Stimulated activated CD8-positive, alpha-beta memory T cell treated with anti-CD3 and anti-CD28 coated beads, Interleukin-12 subunit alpha, Interleukin-12 subunit beta, amount 100 ng/mL, for 4 hours (primary cell): ENCODE results near the gene REPS1.
"Not testable (repeated sequence)": the region's sequence is repeated elsewhere in the genome, so short reads cannot be mapped to it uniquely, and the experiment has no call there.

ENCODE experiments used
- DNase-seq: peaks from one replicate; pipeline ENCODE4 v3.0.0-alpha.2; 2020; ENCODE audit warnings: low read depth

The REPS1 gene

GRCh38 chr6:138971601-138972000 is 16.5 kb downstream of the REPS1 start:
- DNase-seq = no peak

- no peak for DNase-seq
Observed at GRCh38 chr6:138970856-138971425, 17.1 kb downstream of the REPS1 start.

- DNase-seq = no peak
Observed at GRCh38 chr6:138970159-138970558, 17.9 kb downstream of the REPS1 start.

GRCh38 chr6:138966870-138967269 is 21.2 kb downstream of the REPS1 start:
- no peak for DNase-seq

GRCh38 chr6:138965971-138966370 is 22.1 kb downstream of the REPS1 start:
- no peak for DNase-seq

DNA sequence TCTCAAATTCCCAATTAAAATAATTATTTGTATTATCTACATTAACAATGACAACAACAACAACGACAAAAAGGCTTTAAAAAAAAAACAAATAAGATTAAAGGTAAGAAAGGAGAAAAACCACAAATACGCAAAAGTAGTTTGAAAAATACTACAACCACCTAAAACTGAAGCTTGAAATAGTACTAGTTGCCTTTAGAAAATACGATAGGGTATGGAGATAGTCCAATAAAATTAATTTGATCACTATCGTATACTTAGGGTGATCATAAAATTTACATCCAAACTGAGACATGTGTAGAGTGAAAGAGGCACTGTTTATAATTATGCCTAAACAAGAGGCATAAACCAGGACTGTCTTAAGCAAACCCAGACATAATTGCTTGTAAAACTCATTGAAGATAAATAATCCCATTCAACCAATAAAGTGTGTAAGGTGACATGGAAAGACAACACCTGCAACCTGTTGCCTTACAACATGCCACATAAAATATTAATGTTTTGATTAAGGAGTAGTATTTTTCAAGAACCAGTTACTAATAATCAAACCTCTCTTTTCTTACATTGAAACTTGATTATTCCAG is 22.7 kb downstream of the REPS1 start:
- no peak for DNase-seq

GRCh38 chr6:138964012-138964411 is 24.0 kb downstream of the REPS1 start:
- DNase-seq = no peak

GRCh38 chr6:138963531-138963930 is 24.5 kb downstream of the REPS1 start:
- no peak for DNase-seq

DNA sequence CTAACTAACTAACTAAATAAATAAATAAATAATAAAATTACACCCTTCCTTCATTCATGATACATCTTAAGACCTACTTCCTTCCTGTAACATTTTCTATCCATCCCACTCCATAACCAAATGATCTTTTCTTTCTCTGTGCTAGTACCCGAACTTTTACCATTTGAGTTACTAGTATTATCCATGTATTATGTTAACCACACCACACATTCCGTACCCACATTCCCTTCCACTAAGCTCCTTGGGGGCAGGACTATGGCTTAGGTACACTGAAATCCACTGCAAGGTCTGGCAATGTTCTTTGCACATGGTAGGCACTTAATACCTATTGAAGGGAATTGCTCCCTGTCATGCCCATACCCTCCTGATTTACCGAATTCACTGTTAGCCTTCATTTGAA is 24.9 kb downstream of the REPS1 start:
- DNase-seq = no peak

DNA sequence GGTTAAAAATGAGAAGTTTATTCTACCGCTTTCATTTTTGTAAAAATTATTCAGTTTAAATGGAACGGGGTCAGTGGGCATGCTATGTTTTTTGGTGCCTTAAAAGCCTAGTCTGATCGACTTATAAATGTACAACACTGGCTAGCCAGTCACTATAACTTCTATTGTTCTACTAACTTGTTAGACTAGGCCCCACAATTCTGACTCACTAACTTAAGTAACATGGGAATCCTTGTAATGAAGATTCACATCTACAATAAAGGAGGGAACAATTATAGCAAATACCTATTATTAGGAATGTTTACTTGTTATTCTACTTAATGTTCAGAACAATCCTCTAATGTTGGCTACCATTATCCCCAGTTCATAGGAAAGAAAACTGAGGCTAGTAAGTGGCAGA is 28.5 kb downstream of the REPS1 start:
- DNase-seq = no peak

- no peak for DNase-seq
Observed at GRCh38 chr6:138958595-138958994, 29.5 kb downstream of the REPS1 start.

- DNase-seq = no peak
Observed at GRCh38 chr6:138957903-138958302, 30.1 kb downstream of the REPS1 start.

DNA sequence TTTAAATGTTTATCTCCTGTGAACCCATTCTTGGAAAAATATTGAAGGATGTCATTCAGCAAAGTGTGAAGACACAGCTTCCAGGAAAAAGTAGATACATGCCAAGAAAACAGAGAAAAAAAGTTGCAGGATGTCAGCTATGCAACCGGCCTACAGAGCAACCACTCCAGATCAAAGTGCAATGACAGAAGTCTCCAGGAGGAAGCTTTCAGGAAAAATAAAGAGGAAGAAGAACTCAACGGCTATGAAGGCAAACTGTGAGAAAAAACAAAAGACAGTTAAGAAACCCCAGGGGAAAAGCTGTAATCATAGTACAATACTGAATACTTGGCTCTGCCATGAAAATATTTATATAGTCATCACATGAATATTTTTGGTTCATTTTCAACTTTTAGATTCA is 30.6 kb downstream of the REPS1 start:
- no peak for DNase-seq

- DNase-seq = no peak
Observed at GRCh38 chr6:138956244-138956924, 31.7 kb downstream of the REPS1 start.

GRCh38 chr6:138955262-138955661 is 32.8 kb downstream of the REPS1 start:
- no peak for DNase-seq

GRCh38 chr6:138953451-138953850 is 34.6 kb downstream of the REPS1 start:
- DNase-seq = no peak

DNA sequence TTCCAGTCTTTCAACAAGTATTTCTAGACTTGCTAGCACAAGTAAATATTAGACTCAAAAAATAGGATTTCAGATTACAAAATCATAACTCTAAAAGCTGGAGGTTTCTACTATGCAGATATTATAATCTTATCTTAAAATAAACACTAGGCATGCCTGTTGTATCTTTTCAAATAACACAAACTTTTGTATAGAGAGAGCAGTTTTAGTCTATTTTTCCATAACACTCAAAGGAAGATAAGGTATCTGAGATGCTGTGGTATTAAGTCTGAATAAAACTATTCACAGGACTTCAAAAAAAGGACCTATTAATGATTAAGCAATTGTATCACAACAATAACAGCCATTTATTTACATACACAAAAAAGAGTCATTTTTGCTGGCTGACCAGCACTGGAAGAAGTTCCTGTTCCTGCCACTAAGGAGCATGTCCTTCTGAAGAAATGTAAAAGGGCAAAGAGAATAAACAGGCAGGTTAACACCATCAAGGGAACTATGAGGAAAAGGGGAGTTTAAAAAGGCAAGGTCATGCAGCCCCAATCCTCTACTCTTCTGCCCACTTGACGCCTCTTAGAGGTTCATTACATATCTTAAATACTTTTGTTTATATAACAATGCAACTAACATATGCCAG is 39.4 kb downstream of the REPS1 start:
- DNase-seq = no peak

GRCh38 chr6:138948004-138948403 is 40.0 kb downstream of the REPS1 start:
- no peak for DNase-seq

- DNase-seq = no peak
Observed at GRCh38 chr6:138945354-138945753, 42.7 kb downstream of the REPS1 start.

GRCh38 chr6:138944412-138944811 is 43.6 kb downstream of the REPS1 start:
- no peak for DNase-seq

GRCh38 chr6:138943089-138943625 is 44.9 kb downstream of the REPS1 start:
- DNase-seq = no peak

- DNase-seq = not testable (repeated sequence)
Observed at GRCh38 chr6:138936873-138937272, 51.2 kb downstream of the REPS1 start.

- DNase-seq = no peak
Observed at GRCh38 chr6:138931660-138932059, 56.4 kb downstream of the REPS1 start.
